A673 (cell line): ENCODE data around the gene TMCC1. TPM values are rescaled to one million over a fixed set of nuclear protein-coding genes. Genes with fewer than 3 reads are reported as not detected.
"Not testable (repeated sequence)": the region's sequence is repeated elsewhere in the genome, so short reads cannot be mapped to it uniquely, and the experiment has no call there.

Experiments used
- BruUV-seq: library from RNA; stranded (reverse); fragments of 400-500 nt; replicated peaks from 2 replicates; lab custom pipeline; 2021; lab: Mats Ljungman, UMichigan
- CTCF ChIA-PET: fragments of 300-600 bp; sonication (Branson Sonifier 250); formaldehyde crosslinking; loops from one replicate; lab custom pipeline; 2022; ENCODE audit warnings: antibody characterized with exemption; lab: Charles Lee
- POLR2A ChIA-PET: fragments of 300-600 bp; sonication (Branson Sonifier 250); formaldehyde crosslinking; loops from one replicate; lab custom pipeline; 2022; ENCODE audit warnings: antibody characterized with exemption; ENCODE audit not compliant: low non-redundant PET; lab: Charles Lee
- DNase-seq: peaks from one replicate; pipeline ENCODE4 v3.0.0-alpha.2; 2015; ENCODE audit warnings: low spot score
- H3K27ac ChIP-seq: fragments of 200-600 bp; sonication (generic); 2 replicates; pipeline ENCODE4 v1.5.1; 2016; ENCODE audit warnings: mixed run types, low read depth, mild to moderate bottlenecking, mixed read lengths, antibody characterized with exemption, low read length; ENCODE audit not compliant: poor library complexity, severe bottlenecking
- H3K27me3 ChIP-seq: fragments of 200-600 bp; sonication (generic); replicated peaks from 2 replicates; pipeline ENCODE4 v1.6.1; 2017; ENCODE audit warnings: mixed run types, low read depth, mild to moderate bottlenecking, mixed read lengths, antibody characterized with exemption, low read length; ENCODE audit not compliant: insufficient read depth, poor library complexity
- H3K36me3 ChIP-seq: fragments of 200-600 bp; sonication (generic); 2 replicates; pipeline ENCODE4 v1.6.1; 2016; ENCODE audit warnings: mixed run types, mild to moderate bottlenecking, mixed read lengths, antibody characterized with exemption, low read length; ENCODE audit not compliant: insufficient read depth, poor library complexity, severe bottlenecking
- H3K4me1 ChIP-seq: fragments of 200-600 bp; sonication (generic); 2 replicates; pipeline ENCODE4 v1.6.1; 2017; ENCODE audit warnings: mixed run types, mild to moderate bottlenecking, mixed read lengths, antibody characterized with exemption, low read length; ENCODE audit not compliant: insufficient read depth, poor library complexity, severe bottlenecking
- H3K4me3 ChIP-seq: fragments of 200-600 bp; sonication (generic); 2 replicates; pipeline ENCODE4 v1.5.1; 2016; ENCODE audit warnings: low read depth, mixed run types, mild to moderate bottlenecking, mixed read lengths, low read length; ENCODE audit not compliant: poor library complexity, severe bottlenecking
- H3K9me3 ChIP-seq: fragments of 200-600 bp; sonication (generic); 2 replicates; pipeline ENCODE4 v1.6.1; 2016; ENCODE audit warnings: mixed run types, low read depth, mild to moderate bottlenecking, mixed read lengths, antibody characterized with exemption, low read length; ENCODE audit not compliant: poor library complexity, severe bottlenecking
- CTCF ChIP-seq: fragments of 300-800, 200-600 bp; sonication (generic); conservative IDR thresholded peaks from 2 replicates; pipeline ENCODE4 v1.5.1; 2017; ENCODE audit warnings: low read depth, mild to moderate bottlenecking, antibody characterized with exemption, low read length, moderate library complexity, mixed read lengths
- EZH2 ChIP-seq: fragments of 200-600 bp; sonication (generic); IDR thresholded peaks from 2 replicates; pipeline ENCODE4 v1.6.1; 2017; ENCODE audit warnings: borderline replicate concordance, low read depth, mild to moderate bottlenecking, mixed read lengths, antibody characterized with exemption, low read length; ENCODE audit not compliant: poor library complexity, severe bottlenecking
- intact Hi-C: fragments of 100-400 bp; cut with micrococcal nuclease; formaldehyde crosslinking; loops from one replicate; pipeline ENCODE4 v1.10.0; 2022; ENCODE audit not compliant: unreplicated experiment
- total RNA-seq: library from RNA; stranded (reverse); gene quantifications from 2 replicates; pipeline ENCODE4 v1.2.3, GENCODE V29; 2021

Gene TMCC1
- total RNA-seq, 1 experiment from 2014 or later, result 29.4 TPM

DNA sequence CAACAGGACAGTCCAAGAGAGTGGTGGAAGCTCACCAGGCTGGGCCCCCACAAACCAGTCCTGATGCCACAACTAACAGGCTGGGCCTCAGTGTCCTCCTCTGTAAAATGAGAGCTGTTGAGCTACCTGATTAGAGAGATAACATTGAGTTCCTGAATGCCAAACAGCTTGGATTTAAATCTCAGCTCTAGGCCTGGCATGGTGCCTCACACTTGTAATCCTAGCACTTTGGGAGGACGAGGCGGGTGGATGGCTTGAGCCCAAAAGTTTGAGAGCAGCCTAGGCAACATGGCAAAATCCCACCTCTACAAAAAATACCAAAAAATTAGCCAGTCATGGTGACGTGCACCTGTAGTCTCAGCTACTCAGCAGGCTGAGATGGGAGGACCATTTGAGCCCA is 20.1 kb upstream of the TMCC1 start:
- Histone ChIP-seq H3K27ac (no peak overlapping the region), H3K4me3 (no peak overlapping the region), H3K27me3 (no peaks in the 10 kb centered on the region), H3K36me3 (no peaks in the 10 kb centered on the region), H3K4me1 (no peaks in the 10 kb centered on the region), H3K9me3 (peaks cover 24% of the 10 kb centered on the region)
- CTCF ChIA-PET, result no interaction called here
- TF ChIP-seq EZH2 (no peak), CTCF (no peak)
- intact Hi-C loops, result no loop called here
- BruUV-seq, result no TSS peak
- POLR2A ChIA-PET, result no interaction called here
- DNase-seq, result no peak

GRCh38 chr3:129911261-129911861 is 17.9 kb upstream of the TMCC1 start:
- ChIA-PET POLR2A (interaction anchor here (0.8 kb wide), 1 partner anchor 30 kb away, joined by 11 read pairs; no protein-coding TSS in a partner anchor), CTCF (no interaction called here)
- H3K4me3 ChIP-seq, result no peak overlapping the region
- peaks cover 9% of the 10 kb centered on the region for H3K36me3 ChIP-seq
- H3K27ac ChIP-seq, result no peak overlapping the region
- no peak for DNase-seq
- BruUV-seq, result no TSS peak
- intact Hi-C loops, result no loop called here
- no peak for TF ChIP-seq EZH2
- TF ChIP-seq CTCF, result no peak
- H3K9me3 ChIP-seq, result peaks cover 13% of the 10 kb centered on the region
- H3K27me3 ChIP-seq, result no peaks in the 10 kb centered on the region
- no peaks in the 10 kb centered on the region for H3K4me1 ChIP-seq

DNA sequence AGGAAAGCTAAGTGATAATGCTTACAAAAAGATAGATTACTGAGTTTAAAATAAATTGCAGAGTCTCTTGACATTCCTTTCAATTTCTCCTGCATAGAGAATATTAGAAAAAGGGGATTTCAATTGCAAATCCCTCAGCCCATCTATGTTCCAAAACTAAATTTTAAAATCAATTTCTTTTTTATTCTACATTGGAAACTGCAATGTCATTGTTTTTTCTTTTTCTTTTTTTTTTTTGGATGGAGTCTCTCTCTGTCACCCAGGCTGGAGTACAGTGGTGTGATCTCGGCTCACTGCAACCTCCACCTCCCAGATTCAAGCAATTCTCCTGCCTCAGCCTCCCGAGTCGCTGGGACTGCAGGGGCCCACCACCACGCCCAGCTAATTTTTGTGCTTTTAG is 15.7 kb upstream of the TMCC1 start:
- BruUV-seq, H3K4me3 ChIP-seq, CTCF ChIA-PET, POLR2A ChIA-PET, H3K27ac ChIP-seq, DNase-seq, intact Hi-C loops, H3K4me1 ChIP-seq, H3K27me3 ChIP-seq: not testable (repeated sequence)
- Histone ChIP-seq H3K36me3 (peaks cover 19% of the 10 kb centered on the region), H3K9me3 (peaks cover 19% of the 10 kb centered on the region)

GRCh38 chr3:129908417-129908816 is 14.9 kb upstream of the TMCC1 start:
- H3K4me1 ChIP-seq, result no peaks in the 10 kb centered on the region
- peaks cover 19% of the 10 kb centered on the region for H3K36me3 ChIP-seq
- DNase-seq, result no peak
- H3K27me3 ChIP-seq, result no peaks in the 10 kb centered on the region
- POLR2A ChIA-PET, result no interaction called here
- intact Hi-C loops, result no loop called here
- H3K9me3 ChIP-seq, result peaks cover 19% of the 10 kb centered on the region
- H3K27ac ChIP-seq, result no peak overlapping the region
- TF ChIP-seq EZH2, result no peak
- TF ChIP-seq CTCF, result no peak
- no peak overlapping the region for H3K4me3 ChIP-seq
- BruUV-seq, result no TSS peak
- CTCF ChIA-PET, result no interaction called here

GRCh38 chr3:129901272-129901671 is 7.8 kb upstream of the TMCC1 start:
- H3K4me1 ChIP-seq, DNase-seq, POLR2A ChIA-PET, intact Hi-C loops, CTCF ChIA-PET, H3K36me3 ChIP-seq, H3K4me3 ChIP-seq, H3K27ac ChIP-seq, BruUV-seq, H3K27me3 ChIP-seq, H3K9me3 ChIP-seq: not testable (repeated sequence)
